MM.1S (cell line): ENCODE measurements around the gene PHLDB3.

Experiments used
- DNase-seq: peaks from one replicate; pipeline ENCODE4 v3.0.0-alpha.2; 2015
- H2AFZ ChIP-seq: fragments of 300-600 bp; sonication (generic); 2 replicates; pipeline ENCODE4 v1.6.0; 2016; ENCODE audit warnings: antibody characterized with exemption, low read length
- H3F3A ChIP-seq: fragments of 300-600 bp; sonication (generic); 2 replicates; pipeline ENCODE4 v1.6.1; 2016; ENCODE audit warnings: mild to moderate bottlenecking, antibody characterized with exemption, low read length, moderate library complexity, mixed read lengths; ENCODE audit not compliant: insufficient read depth
- H3K27ac ChIP-seq: fragments of 300-600 bp; sonication (generic); 2 replicates; pipeline ENCODE4 v1.5.1; 2016; ENCODE audit warnings: mild to moderate bottlenecking, low read length
- H3K27me3 ChIP-seq: fragments of 300-600 bp; sonication (generic); replicated peaks from 2 replicates; pipeline ENCODE4 v1.6.0; 2016; ENCODE audit warnings: low read length; ENCODE audit not compliant: insufficient read depth
- H3K36me3 ChIP-seq: fragments of 300-600 bp; sonication (generic); replicated peaks from 2 replicates; pipeline ENCODE4 v1.6.1; 2016; ENCODE audit warnings: mild to moderate bottlenecking, low read length, mixed read lengths; ENCODE audit not compliant: insufficient read depth
- H3K4me1 ChIP-seq: fragments of 300-600 bp; sonication (generic); 2 replicates; pipeline ENCODE4 v1.6.1; 2016; ENCODE audit warnings: low read length, mixed read lengths
- H3K4me2 ChIP-seq: fragments of 300-600 bp; sonication (generic); 2 replicates; pipeline ENCODE4 v1.6.0; 2016; ENCODE audit warnings: low read depth, low read length
- H3K4me3 ChIP-seq: fragments of 300-600 bp; sonication (generic); 2 replicates; pipeline ENCODE4 v1.5.1; 2016; ENCODE audit warnings: low read length, mixed read lengths
- H3K79me2 ChIP-seq: fragments of 300-600 bp; sonication (generic); 2 replicates; pipeline ENCODE4 v1.6.1; 2016; ENCODE audit warnings: mixed run types, low read length, mixed read lengths
- H3K9ac ChIP-seq: fragments of 300-600 bp; sonication (generic); 2 replicates; pipeline ENCODE4 v1.6.1; 2016; ENCODE audit warnings: low read length, mixed read lengths
- H3K9me2 ChIP-seq: fragments of 300-600 bp; sonication (generic); replicated peaks from 2 replicates; pipeline ENCODE4 v1.6.1; 2016; ENCODE audit warnings: mild to moderate bottlenecking, low read length, mixed read lengths; ENCODE audit not compliant: insufficient read depth
- H3K9me3 ChIP-seq: fragments of 300-600 bp; sonication (generic); replicated peaks from 2 replicates; pipeline ENCODE4 v1.6.1; 2016; ENCODE audit warnings: mild to moderate bottlenecking, low read length, mixed read lengths; ENCODE audit not compliant: insufficient read depth
- H4K20me1 ChIP-seq: fragments of 300-600 bp; sonication (generic); 2 replicates; pipeline ENCODE4 v1.6.1; 2016; ENCODE audit warnings: mild to moderate bottlenecking, low read length, moderate library complexity, mixed read lengths; ENCODE audit not compliant: insufficient read depth
- EZH2 ChIP-seq: fragments of 300-600 bp; sonication (generic); optimal IDR thresholded peaks from 2 replicates; pipeline ENCODE3; 2017; ENCODE audit warnings: low read depth, mild to moderate bottlenecking, antibody characterized with exemption, low read length, mixed read lengths
- EZH2phosphoT487 ChIP-seq: fragments of 300-600 bp; sonication (generic); IDR thresholded peaks from 2 replicates; pipeline ENCODE4 v1.6.1; 2018; ENCODE audit warnings: antibody characterized with exemption, low read length
- TF ChIP-seq, protein P1 (sequence below): fragments of 300-600 bp; sonication (generic); IDR thresholded peaks from 2 replicates; pipeline ENCODE4 v1.5.1; 2016; ENCODE audit warnings: antibody characterized with exemption, low read length, mixed read lengths

Gene PHLDB3

DNA sequence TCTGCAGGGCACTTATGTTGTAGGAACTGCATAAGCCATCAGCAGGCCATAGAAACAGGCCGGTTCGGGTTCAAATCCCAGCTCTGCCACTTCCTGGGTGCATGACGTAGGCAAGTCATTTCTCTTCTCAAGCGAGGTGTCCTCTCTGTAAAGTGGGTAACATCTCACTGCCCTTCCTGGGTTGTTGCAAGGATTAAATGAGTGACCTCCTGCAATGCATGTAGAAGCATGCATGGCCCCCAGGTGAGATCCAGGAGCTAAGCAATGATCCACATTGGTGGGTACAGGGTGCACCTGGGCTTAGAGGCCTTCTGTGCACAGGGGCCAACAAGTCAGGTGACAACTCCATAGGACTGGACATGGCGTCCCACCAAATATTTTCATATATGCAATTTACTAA is 13.8 kb downstream of the PHLDB3 start:
- H2AFZ ChIP-seq = no peak overlapping the region
- no peaks in the 10 kb centered on the region for H4K20me1 ChIP-seq
- no peaks in the 10 kb centered on the region for H3K9me2 ChIP-seq
- no peak for DNase-seq
- no peak overlapping the region for H3K9ac ChIP-seq
- no peak overlapping the region for H3K27ac ChIP-seq
- H3K9me3 ChIP-seq = no peaks in the 10 kb centered on the region
- H3K4me1 ChIP-seq = no peaks in the 10 kb centered on the region
- no peaks in the 10 kb centered on the region for H3K36me3 ChIP-seq
- H3K4me3 ChIP-seq = no peak overlapping the region
- H3K79me2 ChIP-seq = no peaks in the 10 kb centered on the region
- no peaks in the 10 kb centered on the region for H3F3A ChIP-seq
- TF ChIP-seq EZH2 (no peak), EZH2phosphoT487 (no peak)
- TF ChIP-seq, protein P1, sequence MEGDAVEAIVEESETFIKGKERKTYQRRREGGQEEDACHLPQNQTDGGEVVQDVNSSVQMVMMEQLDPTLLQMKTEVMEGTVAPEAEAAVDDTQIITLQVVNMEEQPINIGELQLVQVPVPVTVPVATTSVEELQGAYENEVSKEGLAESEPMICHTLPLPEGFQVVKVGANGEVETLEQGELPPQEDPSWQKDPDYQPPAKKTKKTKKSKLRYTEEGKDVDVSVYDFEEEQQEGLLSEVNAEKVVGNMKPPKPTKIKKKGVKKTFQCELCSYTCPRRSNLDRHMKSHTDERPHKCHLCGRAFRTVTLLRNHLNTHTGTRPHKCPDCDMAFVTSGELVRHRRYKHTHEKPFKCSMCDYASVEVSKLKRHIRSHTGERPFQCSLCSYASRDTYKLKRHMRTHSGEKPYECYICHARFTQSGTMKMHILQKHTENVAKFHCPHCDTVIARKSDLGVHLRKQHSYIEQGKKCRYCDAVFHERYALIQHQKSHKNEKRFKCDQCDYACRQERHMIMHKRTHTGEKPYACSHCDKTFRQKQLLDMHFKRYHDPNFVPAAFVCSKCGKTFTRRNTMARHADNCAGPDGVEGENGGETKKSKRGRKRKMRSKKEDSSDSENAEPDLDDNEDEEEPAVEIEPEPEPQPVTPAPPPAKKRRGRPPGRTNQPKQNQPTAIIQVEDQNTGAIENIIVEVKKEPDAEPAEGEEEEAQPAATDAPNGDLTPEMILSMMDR = no peak
- H3K4me2 ChIP-seq = no peak overlapping the region
- H3K27me3 ChIP-seq = no peaks in the 10 kb centered on the region

DNA sequence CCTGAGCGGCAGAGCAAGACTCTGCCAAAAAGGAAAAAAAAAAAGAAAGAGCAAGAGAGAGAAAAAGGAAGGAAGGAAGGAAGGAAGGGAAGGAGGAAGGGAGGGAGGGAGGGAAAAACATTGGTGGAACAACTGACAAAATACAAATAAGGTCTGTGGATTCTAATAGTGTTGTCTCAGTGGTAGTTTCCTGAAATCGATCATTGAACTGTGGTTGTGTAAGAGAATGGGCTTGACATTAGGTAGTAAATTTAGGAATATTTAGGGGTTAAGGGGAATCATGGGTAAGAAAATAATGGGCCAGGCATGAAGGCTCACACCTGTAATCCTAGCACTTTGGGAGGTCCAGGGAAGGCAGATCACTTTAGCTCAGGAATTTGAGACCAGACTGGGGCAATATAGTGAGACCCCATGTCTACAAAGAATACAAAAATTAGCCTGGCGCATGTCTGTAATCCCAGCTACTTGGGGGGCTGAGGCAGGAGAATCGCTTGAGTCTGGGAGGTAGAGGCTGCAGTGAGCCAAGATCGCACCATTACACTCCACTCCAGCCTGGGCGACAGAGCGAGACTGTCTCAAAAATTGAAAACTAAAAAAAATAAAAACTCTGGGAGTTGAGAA is 14.5 kb downstream of the PHLDB3 start:
- Histone ChIP-seq H3K27ac (no peak overlapping the region), H3K36me3 (no peaks in the 10 kb centered on the region), H3F3A (no peaks in the 10 kb centered on the region), H4K20me1 (no peaks in the 10 kb centered on the region), H3K9me3 (no peaks in the 10 kb centered on the region), H2AFZ (no peak overlapping the region), H3K27me3 (no peaks in the 10 kb centered on the region), H3K79me2 (no peaks in the 10 kb centered on the region), H3K9me2 (no peaks in the 10 kb centered on the region), H3K4me3 (no peak overlapping the region), H3K4me1 (no peaks in the 10 kb centered on the region), H3K4me2 (no peak overlapping the region), H3K9ac (no peak overlapping the region)
- TF ChIP-seq, protein P1 = no peak
- no peak for TF ChIP-seq EZH2phosphoT487
- no peak for TF ChIP-seq EZH2
- DNase-seq = no peak

DNA sequence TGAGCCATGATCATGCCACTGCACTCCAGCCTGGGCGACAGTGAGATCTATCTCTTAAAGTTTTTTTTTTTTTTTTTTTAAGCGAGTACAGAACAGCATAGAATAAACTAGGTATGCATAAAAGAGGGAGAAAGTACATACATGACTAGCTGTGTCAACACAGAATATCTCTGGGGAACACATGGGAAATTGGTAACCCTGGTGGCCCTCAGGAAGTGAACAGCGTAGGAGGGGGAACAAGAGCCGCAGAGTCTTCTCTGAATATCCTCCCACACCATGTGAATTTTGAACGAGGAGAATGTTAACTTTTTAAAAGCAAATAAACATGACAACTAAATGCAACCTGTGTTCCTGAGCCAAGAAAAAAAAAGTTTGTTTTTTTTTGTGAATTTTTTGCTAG is 15.2 kb downstream of the PHLDB3 start:
- H3K9me2 ChIP-seq = no peaks in the 10 kb centered on the region
- H3K4me3 ChIP-seq = no peak overlapping the region
- no peaks in the 10 kb centered on the region for H3K27me3 ChIP-seq
- H3K27ac ChIP-seq = no peak overlapping the region
- TF ChIP-seq EZH2 = no peak
- TF ChIP-seq EZH2phosphoT487 = no peak
- TF ChIP-seq, protein P1 = no peak
- no peak for DNase-seq
- H3K9ac ChIP-seq = no peak overlapping the region
- H3K4me2 ChIP-seq = no peak overlapping the region
- H4K20me1 ChIP-seq = no peaks in the 10 kb centered on the region
- H3K79me2 ChIP-seq = no peaks in the 10 kb centered on the region
- H3K4me1 ChIP-seq = no peaks in the 10 kb centered on the region
- no peaks in the 10 kb centered on the region for H3K36me3 ChIP-seq
- H2AFZ ChIP-seq = no peak overlapping the region
- no peaks in the 10 kb centered on the region for H3F3A ChIP-seq
- H3K9me3 ChIP-seq = no peaks in the 10 kb centered on the region
